DOHH2 (cell line): ENCODE measurements around the gene CDC26.

ENCODE experiments used
- H3F3A ChIP-seq: fragments of 200-600 bp; sonication (generic), shearing (Covaris generic); 2 replicates; pipeline ENCODE4 v1.6.0; 2016; ENCODE audit warnings: antibody characterized with exemption, mild to moderate bottlenecking; ENCODE audit not compliant: control insufficient read depth, insufficient read depth
- H3K27ac ChIP-seq: fragments of 200-600 bp; sonication (generic); 2 replicates; pipeline ENCODE4 v1.5.1; 2014; ENCODE audit warnings: low read depth, mild to moderate bottlenecking, low read length, moderate library complexity
- H3K27me3 ChIP-seq: fragments of 200-600 bp; sonication (generic); 2 replicates; pipeline ENCODE4 v1.6.1; 2014; ENCODE audit warnings: mild to moderate bottlenecking, low read length, mixed read lengths; ENCODE audit not compliant: control insufficient read depth
- H3K36me3 ChIP-seq: fragments of 200-600 bp; sonication (generic); 2 replicates; pipeline ENCODE4 v1.6.1; 2014; ENCODE audit warnings: mild to moderate bottlenecking, low read length, moderate library complexity, mixed read lengths; ENCODE audit not compliant: control insufficient read depth
- H3K4me1 ChIP-seq: fragments of 200-600 bp; sonication (generic); 2 replicates; pipeline ENCODE4 v1.6.1; 2014; ENCODE audit warnings: mild to moderate bottlenecking, low read length, mixed read lengths; ENCODE audit not compliant: control insufficient read depth
- H3K4me2 ChIP-seq: fragments of 200-600 bp; sonication (generic); 2 replicates; pipeline ENCODE4 v1.6.0; 2014; ENCODE audit warnings: mild to moderate bottlenecking, low read length, moderate library complexity
- H3K4me3 ChIP-seq: fragments of 200-600 bp; sonication (generic); 2 replicates; pipeline ENCODE4 v1.5.1; 2014; ENCODE audit warnings: mild to moderate bottlenecking, low read length, mixed read lengths
- H3K79me2 ChIP-seq: fragments of 200-600 bp; sonication (generic); 2 replicates; pipeline ENCODE4 v1.6.1; 2014; ENCODE audit warnings: mild to moderate bottlenecking, low read length, mixed read lengths; ENCODE audit not compliant: control insufficient read depth
- H3K9me2 ChIP-seq: fragments of 200-600 bp; sonication (generic); replicated peaks from 2 replicates; pipeline ENCODE4 v1.6.1; 2014; ENCODE audit warnings: mild to moderate bottlenecking, low read length, mixed read lengths; ENCODE audit not compliant: control insufficient read depth
- H3K9me3 ChIP-seq: fragments of 200-600 bp; sonication (generic); 2 replicates; pipeline ENCODE4 v1.6.1; 2014; ENCODE audit warnings: antibody characterized with exemption, low read length, mixed read lengths; ENCODE audit not compliant: control insufficient read depth, insufficient read depth
- H4K20me1 ChIP-seq: fragments of 200-600 bp; sonication (generic); 2 replicates; pipeline ENCODE4 v1.6.0; 2014; ENCODE audit warnings: low read depth, mild to moderate bottlenecking, antibody characterized with exemption, low read length, moderate library complexity; ENCODE audit not compliant: control insufficient read depth, insufficient read depth
- CTCF ChIP-seq: fragments of 200-600 bp; sonication (generic); IDR thresholded peaks from one replicate; pipeline ENCODE4 v1.5.1; 2014; ENCODE audit warnings: antibody characterized with exemption, mild to moderate bottlenecking, low read depth, low read length; ENCODE audit not compliant: poor library complexity, severe bottlenecking
- EZH2phosphoT487 ChIP-seq: fragments of 200-600 bp; sonication (generic); IDR thresholded peaks from 2 replicates; pipeline ENCODE4 v1.6.1; 2017; ENCODE audit warnings: borderline replicate concordance, mild to moderate bottlenecking, antibody characterized with exemption, low read length, moderate library complexity, mixed read lengths

Gene CDC26

GRCh38 chr9:113266174-113266573, 9.2 kb downstream of the CDC26 start:
- Histone ChIP-seq H3K27me3 (no peaks in the 10 kb centered on the region), H3K4me1 (no peaks in the 10 kb centered on the region), H3K9me3 (no peaks in the 10 kb centered on the region), H3F3A (0 out of 2 replicates have a peak, but pooled peaks cover 3% of the 10 kb centered on the region), H3K4me2 (no peak overlapping the region), H3K79me2 (no peaks in the 10 kb centered on the region), H3K4me3 (no peak overlapping the region), H3K9me2 (no peaks in the 10 kb centered on the region), H3K36me3 (peaks cover 42% of the 10 kb centered on the region), H3K27ac (no peak overlapping the region), H4K20me1 (no peaks in the 10 kb centered on the region)
- TF ChIP-seq EZH2phosphoT487 (no peak), CTCF (no peak)

- Histone ChIP-seq H3K9me2 (no peaks in the 10 kb centered on the region), H3K9me3 (no peaks in the 10 kb centered on the region), H4K20me1 (no peaks in the 10 kb centered on the region), H3K36me3 (peaks cover 37% of the 10 kb centered on the region), H3K4me2 (no peak overlapping the region), H3K4me3 (no peak overlapping the region), H3K79me2 (no peaks in the 10 kb centered on the region), H3K4me1 (no peaks in the 10 kb centered on the region), H3K27ac (no peak overlapping the region), H3F3A (0 out of 2 replicates have a peak, but pooled peaks cover 3% of the 10 kb centered on the region), H3K27me3 (no peaks in the 10 kb centered on the region)
- TF ChIP-seq CTCF (no peak), EZH2phosphoT487 (no peak)
Observed at GRCh38 chr9:113261917-113262671, 13.3 kb downstream of the CDC26 start.

GRCh38 chr9:113258282-113258681, 17.1 kb downstream of the CDC26 start:
- no peak overlapping the region for H3K4me3 ChIP-seq
- H3K27me3 ChIP-seq = no peaks in the 10 kb centered on the region
- H3K9me3 ChIP-seq = no peaks in the 10 kb centered on the region
- H3K79me2 ChIP-seq = 0 out of 2 replicates have a peak, but pooled peaks cover 3% of the 10 kb centered on the region
- no peaks in the 10 kb centered on the region for H3F3A ChIP-seq
- no peak overlapping the region for H3K4me2 ChIP-seq
- H3K36me3 ChIP-seq = peaks cover 40% of the 10 kb centered on the region
- H4K20me1 ChIP-seq = no peaks in the 10 kb centered on the region
- no peak overlapping the region for H3K27ac ChIP-seq
- no peaks in the 10 kb centered on the region for H3K4me1 ChIP-seq
- no peaks in the 10 kb centered on the region for H3K9me2 ChIP-seq
- no peak for TF ChIP-seq CTCF
- TF ChIP-seq EZH2phosphoT487 = no peak
